Coronary artery (tissue), 2 donors: ENCODE data around the gene KIAA1586.

Source experiments
- DNase-seq: peaks from one replicate; pipeline ENCODE4 v3.0.0-alpha.2; 2017; ENCODE audit warnings: low spot score
- H3K27ac ChIP-seq, 2 donors: fragments of 200-600 bp; sonication (generic); one replicate each; pipeline ENCODE4 v1.5.1; 2016 to 2019
- H3K4me3 ChIP-seq: fragments of 200-600 bp; sonication (generic); 2 replicates; pipeline ENCODE4 v1.5.1; 2016; ENCODE audit warnings: mild to moderate bottlenecking, moderate library complexity
- TF ChIP-seq, protein P1 (sequence below): fragments of 200-600 bp; sonication (generic); IDR thresholded peaks from one replicate; pipeline ENCODE4 v1.5.1; 2019; ENCODE audit warnings: antibody characterized with exemption

Gene KIAA1586

DNA sequence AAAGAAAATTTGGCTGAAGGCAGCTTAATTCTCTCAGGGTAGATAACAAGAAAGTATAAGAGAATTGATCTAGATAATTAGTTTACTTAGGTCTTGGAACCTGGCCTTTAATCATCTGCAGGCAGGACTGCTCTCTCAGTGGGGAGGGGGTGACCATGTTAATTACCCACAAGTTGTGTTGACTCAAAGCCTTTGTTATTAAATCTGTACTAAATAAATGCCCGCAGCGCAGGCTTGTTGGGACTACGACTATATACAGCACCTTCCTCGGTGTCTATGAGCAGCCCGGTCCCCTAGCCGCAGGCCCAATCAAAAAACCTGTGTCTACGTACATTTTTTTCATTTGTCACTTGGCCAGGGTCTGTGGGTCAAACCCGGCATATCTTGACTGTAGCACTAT lies 27.9 kb downstream of the KIAA1586 start:
- TF ChIP-seq, protein P1, sequence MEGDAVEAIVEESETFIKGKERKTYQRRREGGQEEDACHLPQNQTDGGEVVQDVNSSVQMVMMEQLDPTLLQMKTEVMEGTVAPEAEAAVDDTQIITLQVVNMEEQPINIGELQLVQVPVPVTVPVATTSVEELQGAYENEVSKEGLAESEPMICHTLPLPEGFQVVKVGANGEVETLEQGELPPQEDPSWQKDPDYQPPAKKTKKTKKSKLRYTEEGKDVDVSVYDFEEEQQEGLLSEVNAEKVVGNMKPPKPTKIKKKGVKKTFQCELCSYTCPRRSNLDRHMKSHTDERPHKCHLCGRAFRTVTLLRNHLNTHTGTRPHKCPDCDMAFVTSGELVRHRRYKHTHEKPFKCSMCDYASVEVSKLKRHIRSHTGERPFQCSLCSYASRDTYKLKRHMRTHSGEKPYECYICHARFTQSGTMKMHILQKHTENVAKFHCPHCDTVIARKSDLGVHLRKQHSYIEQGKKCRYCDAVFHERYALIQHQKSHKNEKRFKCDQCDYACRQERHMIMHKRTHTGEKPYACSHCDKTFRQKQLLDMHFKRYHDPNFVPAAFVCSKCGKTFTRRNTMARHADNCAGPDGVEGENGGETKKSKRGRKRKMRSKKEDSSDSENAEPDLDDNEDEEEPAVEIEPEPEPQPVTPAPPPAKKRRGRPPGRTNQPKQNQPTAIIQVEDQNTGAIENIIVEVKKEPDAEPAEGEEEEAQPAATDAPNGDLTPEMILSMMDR, result no peak
- no peak overlapping the region for H3K27ac ChIP-seq

DNA sequence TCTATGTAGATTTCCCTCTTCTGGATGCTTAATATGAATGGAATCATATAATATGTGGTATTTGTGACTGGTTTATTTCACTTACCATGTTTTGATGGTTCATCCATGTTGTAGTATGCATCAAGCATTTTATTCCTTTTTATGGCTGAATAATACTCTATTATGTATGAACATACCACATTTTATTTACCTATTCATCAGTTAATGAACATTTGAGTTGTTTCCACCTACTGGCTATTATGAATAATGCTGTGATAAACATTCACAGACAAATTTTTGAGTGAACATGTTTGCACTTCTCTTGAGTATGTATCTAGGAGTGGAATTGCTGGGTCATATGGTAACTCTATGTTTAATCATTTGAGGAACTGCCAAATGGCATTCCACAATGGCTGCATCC lies 28.6 kb downstream of the KIAA1586 start:
- TF ChIP-seq, protein P1, result no peak
- H3K4me3 ChIP-seq, result no peak overlapping the region
- H3K27ac ChIP-seq, result no peak overlapping the region
- DNase-seq, result no peak

More for the DNA sequence above, 27.9 kb downstream of the KIAA1586 start:
- no peak for DNase-seq
- no peak overlapping the region for H3K4me3 ChIP-seq

DNA sequence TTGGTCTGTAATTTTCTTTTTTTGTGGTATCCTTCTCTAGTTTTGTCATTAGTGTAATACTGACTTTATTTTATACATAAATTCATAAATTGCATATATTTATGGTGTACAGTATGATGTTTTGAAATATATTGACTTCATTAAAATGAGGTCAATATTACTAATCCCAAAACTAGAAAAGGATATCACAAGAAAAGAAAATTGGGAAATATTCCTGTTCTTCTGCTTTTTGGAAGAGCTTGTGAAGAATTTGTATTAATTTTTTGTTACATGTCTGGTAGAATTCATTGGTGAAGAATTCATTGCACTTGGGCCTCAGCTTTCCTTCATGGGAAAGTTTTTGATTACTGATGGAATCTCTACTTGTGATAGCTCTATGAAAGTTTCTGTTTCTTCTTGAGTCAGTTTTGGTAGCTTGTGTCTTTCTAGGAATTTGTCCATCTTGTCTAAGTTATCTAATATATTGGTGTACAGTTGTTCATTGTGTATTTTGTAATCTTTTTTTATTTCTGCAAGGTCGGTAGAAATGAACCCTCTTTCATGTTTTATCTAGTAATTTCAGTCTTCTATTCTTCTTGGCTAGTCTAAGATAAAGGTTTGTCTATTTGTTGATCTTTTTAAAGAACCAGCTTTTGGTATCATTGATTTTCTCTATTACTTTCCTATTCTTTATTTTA lies 32.2 kb downstream of the KIAA1586 start:
- TF ChIP-seq, protein P1, result no peak
- DNase-seq, result no peak
- Histone ChIP-seq H3K27ac (no peak overlapping the region), H3K4me3 (no peak overlapping the region)

DNA sequence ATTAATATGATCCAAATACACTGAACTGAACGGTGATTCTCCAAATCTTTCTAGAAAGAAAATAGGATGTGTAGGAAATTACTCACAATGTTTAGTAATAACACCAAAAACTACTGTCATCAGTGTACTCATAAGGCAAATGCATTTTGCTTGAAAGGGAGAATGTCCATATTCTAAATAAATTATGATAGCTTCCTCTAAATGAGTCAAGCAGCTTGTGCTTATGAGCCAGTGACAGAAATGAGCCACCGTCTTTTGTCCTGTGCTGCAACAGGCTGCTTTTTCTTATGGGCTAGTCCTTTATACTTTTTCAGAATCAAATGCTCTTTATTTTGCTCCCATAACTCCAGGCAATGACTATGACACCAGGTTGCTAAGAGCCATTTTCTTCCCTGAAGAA lies 39.0 kb downstream of the KIAA1586 start:
- TF ChIP-seq, protein P1, result no peak
- Histone ChIP-seq H3K4me3 (no peak overlapping the region), H3K27ac (no peak overlapping the region)
- DNase-seq, result no peak

DNA sequence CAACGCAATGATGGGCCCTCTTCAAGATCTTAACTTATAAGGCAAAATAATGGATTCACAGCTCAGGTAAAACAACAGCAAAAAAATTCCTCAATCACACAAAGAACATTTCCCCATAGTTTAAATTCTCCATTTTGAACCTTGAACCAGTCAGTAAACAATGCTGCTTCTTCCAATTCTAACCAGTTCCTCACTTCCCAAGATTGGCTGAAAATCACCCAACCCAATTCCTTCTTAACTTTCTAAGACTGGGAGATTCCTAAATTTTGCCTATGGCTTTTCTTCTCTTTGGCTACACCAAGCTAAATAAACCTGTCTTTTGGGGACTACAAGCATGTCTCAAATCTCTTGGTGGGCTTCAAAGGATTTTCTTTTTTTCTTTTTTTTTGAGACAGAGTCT lies 40.4 kb downstream of the KIAA1586 start:
- Histone ChIP-seq H3K27ac (no peak overlapping the region), H3K4me3 (no peak overlapping the region)
- DNase-seq, result no peak
- TF ChIP-seq, protein P1, result no peak

DNA sequence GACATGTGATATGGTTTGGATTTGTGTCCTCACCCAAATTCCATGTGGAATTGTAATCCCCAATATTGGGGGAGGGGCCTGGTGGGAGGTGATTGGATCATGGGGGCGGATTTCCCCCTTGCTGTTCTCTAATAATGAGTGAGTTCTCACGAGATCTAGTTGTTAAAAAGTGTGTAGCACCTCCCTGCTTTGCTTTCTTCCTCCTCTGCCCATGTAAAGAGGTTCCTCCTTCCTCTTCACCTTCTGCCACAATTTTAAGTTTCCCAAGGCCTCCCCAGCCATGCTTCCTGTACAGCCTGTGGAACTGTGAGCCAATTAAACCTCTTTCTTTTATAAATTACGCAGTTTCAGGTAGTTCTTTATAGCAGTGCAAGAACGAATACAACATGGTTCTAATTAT lies 41.4 kb downstream of the KIAA1586 start:
- H3K4me3 ChIP-seq, result no peak overlapping the region
- TF ChIP-seq, protein P1, result no peak
- no peak overlapping the region for H3K27ac ChIP-seq
- DNase-seq, result no peak

DNA sequence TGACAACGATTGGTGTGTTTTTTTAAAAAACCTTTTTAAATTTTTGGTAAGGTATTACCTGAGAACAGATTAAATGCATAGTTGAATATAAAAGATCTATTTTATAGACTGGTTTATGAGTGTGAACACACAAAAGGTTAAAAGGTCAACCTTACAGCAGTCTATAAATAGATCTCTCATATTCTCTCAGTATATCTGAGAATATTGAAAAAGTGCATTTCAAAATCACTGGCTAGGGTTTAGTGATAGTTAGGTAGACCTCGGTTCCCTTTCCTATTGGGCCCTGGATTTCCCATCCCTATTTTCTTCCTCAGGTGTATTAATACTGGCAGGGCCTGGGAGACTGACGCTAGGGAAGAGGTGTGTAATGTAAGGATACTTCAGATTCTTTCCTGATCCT lies 42.8 kb downstream of the KIAA1586 start:
- no peak for DNase-seq
- peak overlapping the region in 1 of 2 donors; percentile 81 for H3K27ac ChIP-seq

More for the DNA sequence above, 42.8 kb downstream of the KIAA1586 start:
- peak overlapping the region; percentile 79 for H3K4me3 ChIP-seq
- TF ChIP-seq, protein P1, result no peak
